Transverse colon (tissue), 4 donors: ENCODE measurements around the gene SMIM10. TPM values are rescaled to one million over a fixed set of nuclear protein-coding genes. Genes with fewer than 3 reads are reported as not detected.

Experiments used
- DNase-seq: peaks from one replicate; pipeline ENCODE4 v3.0.0-alpha.2; 2019
- H3K27ac ChIP-seq, 4 donors: fragments of 200-600 bp; sonication (generic); 2 replicates each; pipeline ENCODE4 v1.5.1; 2016 to 2018; ENCODE audit warnings: inconsistent platforms in 4 of 4
- H3K27me3 ChIP-seq: fragments of 200-600 bp; sonication (generic); 2 replicates; pipeline ENCODE4 v1.5.1; 2017; ENCODE audit warnings: inconsistent platforms
- H3K36me3 ChIP-seq, 4 donors: fragments of 200-600 bp; sonication (generic); 2 replicates each; pipeline ENCODE4 v1.5.1; 2017 to 2019; ENCODE audit warnings: inconsistent platforms in 4 of 4
- H3K4me1 ChIP-seq, 4 donors: fragments of 200-600 bp; sonication (generic); 2 replicates each; pipeline ENCODE4 v1.5.1; 2017 to 2020; ENCODE audit warnings: inconsistent platforms in 4 of 4
- H3K4me3 ChIP-seq, 4 donors: fragments of 200-600 bp; sonication (generic); 1 replicate in 1 of 4; 2 replicates in 3 of 4; pipeline versions ENCODE4 v1.5.1 to v1.6.1; 2017 to 2019; ENCODE audit warnings: inconsistent platforms in 4 of 4
- H3K9me3 ChIP-seq, 2 donors: fragments of 200-600 bp; sonication (generic); 2 replicates each; pipeline ENCODE4 v1.5.1; 2017 to 2019; ENCODE audit warnings: inconsistent platforms in 2 of 2
- EP300 ChIP-seq: sonication (generic); formaldehyde crosslinking; IDR thresholded peaks from one replicate; pipeline ENCODE4 v1.6.1; 2017; ENCODE audit warnings: antibody characterized with exemption, low read depth
- POLR2A ChIP-seq: fragments of 450-650 bp; IDR thresholded peaks from one replicate; pipeline ENCODE4 v1.6.1; 2016; ENCODE audit warnings: antibody characterized with exemption, mild to moderate bottlenecking, moderate library complexity
- POLR2AphosphoS5 ChIP-seq, 3 donors: sonication (generic); formaldehyde crosslinking; IDR thresholded peaks; one replicate each; pipeline ENCODE4 v1.6.1; 2016; ENCODE audit warnings: antibody characterized with exemption in 3 of 3
- WGBS, 2 donors: methylation state at CpG; one replicate each; pipeline ENCODE4 v1.1.5; 2018; ENCODE audit warnings: low coverage in 1 of 2; 5-methylcytosine and 5-hydroxymethylcytosine counted together
- in situ Hi-C, 4 donors: fragments of 200-750 bp; cut with MboI; loops; one replicate each; pipeline versions ENCODE4 v1.15.0 to v1.15.1; 2017; ENCODE audit warnings: low sequenced_read_pairs in 3 of 4, low pct_ligation_motif_present in 1 of 4, low pct_unique_long_range_greater_than_20kb in 1 of 4
- intact Hi-C: fragments of 100-400 bp; cut with DNase I; formaldehyde crosslinking; loops from one replicate; pipeline ENCODE4 v1.15.1; 2023; ENCODE audit warnings: low total_unique reads
- total RNA-seq, 4 donors: library from RNA; depleted of rRNA; stranded (reverse); fragments of >200 nt; gene quantifications; one replicate each; pipeline ENCODE4 v1.1.0, GENCODE V29; 2016
- TF ChIP-seq, protein P1 (sequence below), 5 experiments: fragments of 200-600 bp in 3 of 5; fragments of 450-650 bp in 2 of 5; sonication (generic) in 3 of 5; IDR thresholded peaks; 1 replicate in 2 of 5; 2 replicates in 3 of 5; pipeline ENCODE4 v1.5.1; 2016 to 2017; ENCODE audit warnings: antibody characterized with exemption in 5 of 5, inconsistent platforms in 3 of 5, mild to moderate bottlenecking in 2 of 5, moderate library complexity in 1 of 5

Gene SMIM10
- total RNA-seq, 4 donors from 2014 or later: 1.8 to 1.9 TPM; not detected in 2

DNA sequence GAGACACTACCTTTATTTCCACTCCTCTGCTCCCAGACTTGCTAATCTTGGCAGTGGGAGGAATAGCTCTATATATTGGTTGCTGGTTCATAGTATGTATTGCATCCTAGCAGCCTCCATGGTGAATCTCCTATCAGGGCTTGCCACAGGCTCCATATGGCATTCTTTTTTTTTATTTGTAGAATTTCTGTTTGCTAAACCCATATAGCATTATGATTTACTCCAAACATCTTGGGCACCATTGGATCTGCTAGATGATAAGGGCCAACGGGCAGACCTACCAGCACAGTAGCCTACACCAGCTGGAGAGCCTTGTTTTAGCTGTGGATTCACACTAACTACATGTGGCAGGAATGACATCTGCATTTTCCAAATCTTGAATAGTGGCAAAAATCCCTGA, 6.9 kb downstream of the SMIM10 start:
- no peak for DNase-seq
- 36% methylated on average over 1 of the region's 1 CpG; no CpG with 5 or more reads in 1 of the 2 donors for WGBS, 2 donors
- H3K4me3 ChIP-seq: no peak overlapping the region
- no peak overlapping the region for H3K27ac ChIP-seq
- in situ Hi-C loops: no loop called here
- no peak for TF ChIP-seq EP300
- TF ChIP-seq POLR2AphosphoS5 (IDR thresholded peaks at IDR 0.05): no peak
- TF ChIP-seq, protein P1, sequence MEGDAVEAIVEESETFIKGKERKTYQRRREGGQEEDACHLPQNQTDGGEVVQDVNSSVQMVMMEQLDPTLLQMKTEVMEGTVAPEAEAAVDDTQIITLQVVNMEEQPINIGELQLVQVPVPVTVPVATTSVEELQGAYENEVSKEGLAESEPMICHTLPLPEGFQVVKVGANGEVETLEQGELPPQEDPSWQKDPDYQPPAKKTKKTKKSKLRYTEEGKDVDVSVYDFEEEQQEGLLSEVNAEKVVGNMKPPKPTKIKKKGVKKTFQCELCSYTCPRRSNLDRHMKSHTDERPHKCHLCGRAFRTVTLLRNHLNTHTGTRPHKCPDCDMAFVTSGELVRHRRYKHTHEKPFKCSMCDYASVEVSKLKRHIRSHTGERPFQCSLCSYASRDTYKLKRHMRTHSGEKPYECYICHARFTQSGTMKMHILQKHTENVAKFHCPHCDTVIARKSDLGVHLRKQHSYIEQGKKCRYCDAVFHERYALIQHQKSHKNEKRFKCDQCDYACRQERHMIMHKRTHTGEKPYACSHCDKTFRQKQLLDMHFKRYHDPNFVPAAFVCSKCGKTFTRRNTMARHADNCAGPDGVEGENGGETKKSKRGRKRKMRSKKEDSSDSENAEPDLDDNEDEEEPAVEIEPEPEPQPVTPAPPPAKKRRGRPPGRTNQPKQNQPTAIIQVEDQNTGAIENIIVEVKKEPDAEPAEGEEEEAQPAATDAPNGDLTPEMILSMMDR (IDR thresholded peaks at IDR 0.05): no peak
- no peak for TF ChIP-seq POLR2A
- intact Hi-C loops: no loop called here
- no peaks in the 10 kb centered on the region for H3K4me1 ChIP-seq
- H3K36me3 ChIP-seq: no peaks in the 10 kb centered on the region
- no peaks in the 10 kb centered on the region for H3K27me3 ChIP-seq
- H3K9me3 ChIP-seq: no peaks in the 10 kb centered on the region

DNA sequence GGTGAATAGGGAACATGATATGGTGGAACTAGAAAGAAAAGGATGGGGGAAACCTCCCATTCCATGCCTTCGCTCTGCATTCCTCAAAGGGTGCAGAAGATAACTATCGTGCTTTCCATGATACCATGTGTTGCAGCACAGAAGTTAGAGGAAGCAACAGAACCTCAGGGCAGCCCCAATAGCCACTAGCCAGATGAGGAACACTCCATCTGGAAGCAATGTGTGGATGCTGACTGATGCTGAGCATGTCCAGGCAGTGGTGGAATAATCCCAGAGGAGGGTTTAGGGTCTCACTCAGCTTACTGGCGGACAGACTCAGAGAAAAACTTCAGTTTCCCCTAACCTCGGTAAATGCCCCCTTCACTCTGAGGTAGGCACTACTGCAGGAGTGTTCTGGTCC, 7.5 kb downstream of the SMIM10 start:
- H3K27ac ChIP-seq: no peak overlapping the region
- H3K4me3 ChIP-seq: no peak overlapping the region
- no peaks in the 10 kb centered on the region for H3K4me1 ChIP-seq
- TF ChIP-seq POLR2A (no peak), POLR2AphosphoS5 (IDR thresholded peaks at IDR 0.05) (no peak), EP300 (no peak)
- TF ChIP-seq, protein P1 (IDR thresholded peaks at IDR 0.05): no peak
- H3K36me3 ChIP-seq: no peaks in the 10 kb centered on the region
- intact Hi-C loops: no loop called here
- 82% methylated on average over 4 of the region's 4 CpGs; no CpG with 5 or more reads in 1 of the 2 donors for WGBS, 2 donors
- in situ Hi-C loops: no loop called here
- DNase-seq: no peak
- H3K27me3 ChIP-seq: no peaks in the 10 kb centered on the region
- H3K9me3 ChIP-seq: no peaks in the 10 kb centered on the region

DNA sequence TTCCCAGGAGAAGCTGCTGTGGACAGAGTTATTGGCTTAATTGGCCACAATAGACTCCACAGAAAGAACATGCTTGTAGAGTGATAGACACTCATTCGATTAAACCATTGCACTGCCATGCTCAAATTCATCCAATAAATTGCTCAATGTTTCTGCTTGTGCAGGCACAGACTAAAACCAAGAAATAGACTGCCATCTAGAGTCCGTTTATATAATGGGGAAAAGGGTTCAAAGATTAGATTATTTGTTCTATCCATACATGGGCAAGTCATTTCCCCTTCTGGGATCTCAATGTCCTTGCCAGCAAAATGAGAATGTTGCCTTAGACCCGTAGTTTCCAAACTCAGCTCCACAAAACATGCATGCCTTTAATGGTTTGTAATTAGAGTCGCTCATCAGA, 8.7 kb downstream of the SMIM10 start:
- H3K27me3 ChIP-seq: no peaks in the 10 kb centered on the region
- in situ Hi-C loops: no loop called here
- no peak for DNase-seq
- no peaks in the 10 kb centered on the region for H3K36me3 ChIP-seq
- no peaks in the 10 kb centered on the region for H3K9me3 ChIP-seq
- H3K27ac ChIP-seq: peak overlapping the region in 1 of 4 donors; percentile 16
- no peaks in the 10 kb centered on the region for H3K4me1 ChIP-seq
- TF ChIP-seq, protein P1 (IDR thresholded peaks at IDR 0.05): peak in 4 of 5 experiments; percentile 25 to 39 (median 36)
- TF ChIP-seq POLR2A: no peak
- intact Hi-C loops: no loop called here
- 13 to 18% methylated on average over 1 to 4 of the region's 4 CpGs for WGBS, 2 donors
- no peak overlapping the region for H3K4me3 ChIP-seq

DNA sequence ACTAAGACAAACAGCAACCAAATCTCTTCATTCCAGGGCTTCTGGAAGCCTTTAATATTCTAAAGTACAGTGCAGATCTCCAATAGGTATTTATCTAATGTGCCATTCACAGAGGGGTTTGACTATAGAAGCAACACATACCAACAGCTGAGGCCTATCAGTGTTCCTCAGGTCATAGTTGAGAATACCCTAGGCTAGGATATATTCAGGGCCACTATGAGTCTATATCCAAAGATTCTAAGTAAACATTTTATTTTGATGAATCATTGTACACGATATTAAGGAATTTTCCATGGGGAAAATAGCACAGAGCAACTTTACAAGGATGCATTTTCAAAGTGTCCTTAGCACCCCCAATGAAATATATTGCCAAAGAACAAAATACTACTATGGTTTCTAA, 9.7 kb downstream of the SMIM10 start:
- 59% methylated on average over 1 of the region's 1 CpG; no CpG with 5 or more reads in 1 of the 2 donors for WGBS, 2 donors
- in situ Hi-C loops: no loop called here
- H3K36me3 ChIP-seq: no peaks in the 10 kb centered on the region
- no peaks in the 10 kb centered on the region for H3K4me1 ChIP-seq
- no peaks in the 10 kb centered on the region for H3K9me3 ChIP-seq
- DNase-seq: no peak
- intact Hi-C loops: no loop called here
- H3K4me3 ChIP-seq: no peak overlapping the region
- TF ChIP-seq, protein P1 (IDR thresholded peaks at IDR 0.05): no peak
- TF ChIP-seq EP300: no peak
- TF ChIP-seq POLR2AphosphoS5 (IDR thresholded peaks at IDR 0.05): no peak
- no peak for TF ChIP-seq POLR2A
- no peak overlapping the region for H3K27ac ChIP-seq
- no peaks in the 10 kb centered on the region for H3K27me3 ChIP-seq
